GM12878 (cell line): Measurements from ENCODE around the gene BTBD8. TPM values are rescaled to one million over a fixed set of nuclear protein-coding genes. Genes with fewer than 3 reads are reported as not detected.
"Not testable (repeated sequence)": the region's sequence is repeated elsewhere in the genome, so short reads cannot be mapped to it uniquely, and the experiment has no call there.

Source experiments
- ATAC-seq: fragments of 200-7000 bp; cut with Tn5 transposase; 3 replicates; pipeline ENCODE4 v1.9.1; 2020; ENCODE audit warnings: mild to moderate bottlenecking, moderate library complexity
- BruUV-seq: library from RNA; stranded (reverse); fragments of 400-500 nt; replicated peaks from 2 replicates; lab custom pipeline; 2021; lab: Mats Ljungman, UMichigan
- CTCF ChIA-PET: fragments of 300-600 bp; sonication (Branson Sonifier 250); formaldehyde crosslinking; extraction: SDS; loops from one replicate; lab custom pipeline; 2021; ENCODE audit warnings: inconsistent platforms; lab: Yijun Ruan, JAX
- POLR2A ChIA-PET: fragments of 350-600 bp; formaldehyde crosslinking; extraction: SDS; loops from one replicate; lab custom pipeline; 2021; ENCODE audit warnings: inconsistent platforms; lab: Charles Lee
- RAD21 ChIA-PET: fragments of 300-600 bp; sonication (Branson Sonifier 250); formaldehyde crosslinking; loops from one replicate; lab custom pipeline; 2023; ENCODE audit warnings: antibody characterized with exemption; ENCODE audit not compliant: unreplicated experiment; lab: Charles Lee
- SMC1A ChIA-PET: fragments of 300-600 bp; sonication (Branson Sonifier 250); formaldehyde crosslinking; loops from one replicate; lab custom pipeline; 2023; ENCODE audit not compliant: unreplicated experiment, uncharacterized antibody; lab: Charles Lee
- DNase-seq: peaks from one replicate; pipeline ENCODE4 v3.0.0-alpha.2; 2011; ENCODE audit warnings: low read depth, low spot score
- FAIRE-seq: peaks from 3 replicates; lab custom pipeline; 2011; peaks lifted over from hg19 to GRCh38; lab: Jason Lieb, UNC
- H2AFZ ChIP-seq: 2 replicates; pipeline ENCODE4 v1.6.0; 2011; ENCODE audit warnings: low read depth, low read length, control low read depth; ENCODE audit not compliant: control insufficient read depth
- H3K27ac ChIP-seq: 2 replicates; pipeline ENCODE4 v1.5.1; 2011; ENCODE audit warnings: control low read depth; ENCODE audit not compliant: control insufficient read depth, insufficient read depth
- H3K27me3 ChIP-seq, 2 experiments: replicated peaks in 1 of 2; 2 replicates each; pipeline versions ENCODE4 v1.6.0 to v1.6.1; 2011; ENCODE audit warnings: low read length in 1 of 2; ENCODE audit not compliant: control insufficient read depth in 2 of 2, insufficient read depth in 2 of 2
- H3K36me3 ChIP-seq, 2 experiments: 2 replicates each; pipeline ENCODE4 v1.5.1; 2011; ENCODE audit warnings: low read length in 1 of 2; ENCODE audit not compliant: control insufficient read depth in 2 of 2, insufficient read depth in 2 of 2
- H3K4me1 ChIP-seq: 2 replicates; pipeline ENCODE4 v1.6.1; 2011; ENCODE audit warnings: mild to moderate bottlenecking, low read length, moderate library complexity, mixed read lengths; ENCODE audit not compliant: control insufficient read depth, insufficient read depth
- H3K4me2 ChIP-seq: 2 replicates; pipeline ENCODE4 v1.6.0; 2011; ENCODE audit warnings: control low read depth; ENCODE audit not compliant: control insufficient read depth, insufficient read depth
- H3K4me3 ChIP-seq: fragments of 200-600 bp; sonication (generic); 2 replicates; pipeline ENCODE4 v1.5.1; 2016
- H3K79me2 ChIP-seq: 2 replicates; pipeline ENCODE4 v1.6.0; 2011; ENCODE audit warnings: low read length; ENCODE audit not compliant: control insufficient read depth, insufficient read depth
- H3K9ac ChIP-seq: 2 replicates; pipeline ENCODE4 v1.8.0; 2011; ENCODE audit warnings: low read length, control low read depth, mixed read lengths; ENCODE audit not compliant: control insufficient read depth, insufficient read depth
- H3K9me3 ChIP-seq: replicated peaks from 3 replicates; pipeline ENCODE4 v1.5.1; 2011; ENCODE audit warnings: mild to moderate bottlenecking, low read length; ENCODE audit not compliant: control insufficient read depth, insufficient read depth
- H4K20me1 ChIP-seq: 2 replicates; pipeline ENCODE4 v1.6.0; 2011; ENCODE audit not compliant: control insufficient read depth, insufficient read depth
- BCL11A ChIP-seq: IDR thresholded peaks from 2 replicates; pipeline ENCODE4 v1.6.1; 2011; ENCODE audit warnings: low read depth, low read length
- BRCA1 ChIP-seq: IDR thresholded peaks from 2 replicates; pipeline ENCODE4 v1.6.1; 2011; ENCODE audit warnings: low read depth, low read length, improper control_type of control experiment
- CBX5 ChIP-seq: sonication (generic); IDR thresholded peaks from 2 replicates; pipeline ENCODE4 v1.6.1; 2016; ENCODE audit warnings: low read depth, moderate library complexity, mild to moderate bottlenecking, inconsistent platforms
- CHD2 ChIP-seq: IDR thresholded peaks from 2 replicates; pipeline ENCODE4 v1.6.1; 2011; ENCODE audit warnings: low read depth, low read length, improper control_type of control experiment, borderline replicate concordance
- ELK1 ChIP-seq: IDR thresholded peaks from 2 replicates; pipeline ENCODE4 v1.6.1; 2012; ENCODE audit warnings: low read depth, low read length, improper control_type of control experiment
- EP300 ChIP-seq, 2 experiments: fragments of 150-350 bp in 1 of 2; IDR thresholded peaks; 2 replicates each; pipeline ENCODE4 v1.6.1; 2011 to 2012; ENCODE audit warnings: low read depth in 2 of 2, low read length in 2 of 2, borderline replicate concordance in 1 of 2, improper control_type of control experiment in 1 of 2, inconsistent platforms in 1 of 2; ENCODE audit not compliant: control insufficient read depth in 1 of 2
- FOS ChIP-seq: IDR thresholded peaks from 3 replicates; pipeline ENCODE4 v1.6.1; 2011; ENCODE audit warnings: borderline replicate concordance; ENCODE audit not compliant: insufficient read length; ENCODE audit errors: extremely low read depth
- IRF5 ChIP-seq: fragments of 450-650 bp; IDR thresholded peaks from 2 replicates; pipeline ENCODE4 v1.6.1; 2017; ENCODE audit warnings: borderline replicate concordance
- NFXL1 ChIP-seq: fragments of 450-650 bp; IDR thresholded peaks from 2 replicates; pipeline ENCODE4 v1.6.1; 2017; ENCODE audit warnings: antibody characterized with exemption, mild to moderate bottlenecking, borderline replicate concordance
- POU2F2 ChIP-seq: IDR thresholded peaks from 3 replicates; pipeline ENCODE4 v1.6.1; 2011; ENCODE audit warnings: low read depth, mild to moderate bottlenecking, low read length, borderline replicate concordance
- SPI1 ChIP-seq: IDR thresholded peaks from 2 replicates; pipeline ENCODE4 v1.6.1; 2011; ENCODE audit warnings: low read depth, mild to moderate bottlenecking, low read length, moderate library complexity, borderline replicate concordance; ENCODE audit not compliant: insufficient read depth
- SRF ChIP-seq, 2 experiments: IDR thresholded peaks; 2 replicates each; pipeline ENCODE4 v1.6.1; 2011; ENCODE audit warnings: low read depth in 2 of 2, low read length in 2 of 2, mild to moderate bottlenecking in 1 of 2, moderate library complexity in 1 of 2
- SUPT20H ChIP-seq: IDR thresholded peaks from 2 replicates; pipeline ENCODE4 v1.6.1; 2011; ENCODE audit warnings: low read depth, mild to moderate bottlenecking, low read length, moderate library complexity, borderline replicate concordance; ENCODE audit not compliant: control insufficient read depth
- WGBS: methylation state at CpG from one replicate; pipeline ENCODE4 v1.1.6; 2016; ENCODE audit warnings: low lambda C conversion rate; ENCODE audit not compliant: insufficient replicate concordance, insufficient coverage; ENCODE audit errors: missing lambda C conversion rate; 5-methylcytosine and 5-hydroxymethylcytosine counted together
- in situ Hi-C: fragments of 300-500 bp; cut with MboI; formaldehyde crosslinking; loops from 9 replicates; pipeline ENCODE4 v1.14.3; 2018; ENCODE audit warnings: mixed read lengths
- intact Hi-C: fragments of 100-400 bp; cut with micrococcal nuclease; formaldehyde crosslinking; loops from one replicate; pipeline ENCODE4 v1.14.2; 2022; ENCODE audit not compliant: unreplicated experiment
- polyA plus RNA-seq, 11 experiments: library from polyadenylated mRNA; depleted of rRNA in 4 of 11; unstranded in 6 of 11; stranded (reverse) in 5 of 11; fragments of >200 nt; fragmentation: Nextera tagmentation in 4 of 11; fragmentation: Illumina TruSeq in 1 of 11; extraction: Ambion mirVana in 4 of 11; extraction: Trizol in 1 of 11; gene quantifications; 1 replicate in 1 of 11; 2 replicates in 10 of 11; pipeline versions ENCODE4 v1.2.1 to v1.2.3, GENCODE V29; 2011 to 2016; ENCODE audit warnings: inconsistent platforms in 2 of 11, missing spikeins in 2 of 11, low read depth in 1 of 11
- total RNA-seq, 4 experiments: library from RNA; depleted of rRNA in 3 of 4; stranded (reverse); fragments of >200 nt in 3 of 4; fragmentation: Illumina TruSeq in 1 of 4; extraction: Trizol in 1 of 4; gene quantifications; 2 replicates each; pipeline versions ENCODE4 v1.2.1 to v1.2.3, GENCODE V29; 2013 to 2021
- TF ChIP-seq, protein P1 (sequence below): IDR thresholded peaks from 2 replicates; pipeline ENCODE4 v1.6.1; 2011; ENCODE audit warnings: low read depth, low read length, improper control_type of control experiment, borderline replicate concordance

Gene BTBD8
- total and polyA plus RNA-seq, 10 of the 15 experiments (the other 5 are each of a cell fraction or from before 2014, with no cell fraction given), result 0.07 to 0.32 (median 0.19) TPM; not detected in 1

DNA sequence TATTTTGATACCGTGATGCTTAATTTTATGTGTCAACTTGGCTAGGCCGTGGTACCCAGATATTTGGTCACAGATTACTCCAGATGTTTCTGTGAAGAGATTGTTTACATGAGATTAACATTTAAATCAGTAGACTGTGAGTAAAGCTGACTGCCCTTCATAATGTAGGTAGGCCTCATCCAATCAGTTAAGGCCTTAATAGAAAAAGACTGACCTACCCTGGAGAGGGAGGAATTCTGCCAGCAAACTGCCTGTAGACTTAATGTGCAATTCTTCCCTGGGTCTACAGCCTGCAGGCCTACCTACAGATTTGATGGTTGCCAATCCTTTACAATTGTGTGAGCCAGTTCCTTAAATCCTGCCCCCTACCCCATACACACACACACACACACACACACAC, 9.3 kb upstream of the BTBD8 start:
- H3K36me3 ChIP-seq, result no peaks in the 10 kb centered on the region
- no TSS peak for BruUV-seq
- DNase-seq, result no peak
- no peak overlapping the region for H3K4me2 ChIP-seq
- H3K79me2 ChIP-seq, result no peaks in the 10 kb centered on the region
- SMC1A ChIA-PET, result no interaction called here
- POLR2A ChIA-PET, result no interaction called here
- H3K4me1 ChIP-seq, result no peaks in the 10 kb centered on the region
- RAD21 ChIA-PET, result no interaction called here
- intact Hi-C loops, result no loop called here
- H2AFZ ChIP-seq, result no peak overlapping the region
- 68% methylated on average over 2 of the region's 2 CpGs for WGBS
- ATAC-seq, result no peak
- no peak overlapping the region for H3K27ac ChIP-seq
- no peaks in the 10 kb centered on the region for H3K9me3 ChIP-seq
- no peak overlapping the region for H3K4me3 ChIP-seq
- TF ChIP-seq ELK1, result no peak
- TF ChIP-seq SPI1, result no peak
- TF ChIP-seq SUPT20H, result no peak
- no peak for TF ChIP-seq NFXL1
- no peak for TF ChIP-seq FOS
- TF ChIP-seq, protein P1, sequence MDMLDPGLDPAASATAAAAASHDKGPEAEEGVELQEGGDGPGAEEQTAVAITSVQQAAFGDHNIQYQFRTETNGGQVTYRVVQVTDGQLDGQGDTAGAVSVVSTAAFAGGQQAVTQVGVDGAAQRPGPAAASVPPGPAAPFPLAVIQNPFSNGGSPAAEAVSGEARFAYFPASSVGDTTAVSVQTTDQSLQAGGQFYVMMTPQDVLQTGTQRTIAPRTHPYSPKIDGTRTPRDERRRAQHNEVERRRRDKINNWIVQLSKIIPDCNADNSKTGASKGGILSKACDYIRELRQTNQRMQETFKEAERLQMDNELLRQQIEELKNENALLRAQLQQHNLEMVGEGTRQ, result no peak
- no peak for TF ChIP-seq CHD2
- no peak for TF ChIP-seq CBX5
- no peak for TF ChIP-seq POU2F2
- no peak for TF ChIP-seq EP300 (IDR thresholded peaks at IDR 0.05; ENCODE audit: borderline replicate concordance in 1 of 2, control insufficient read depth in 1 of 2, low read depth in 2 of 2, low read length in 2 of 2)
- no peak for TF ChIP-seq BRCA1
- TF ChIP-seq BCL11A, result no peak
- TF ChIP-seq SRF (IDR thresholded peaks at IDR 0.05; ENCODE audit: low read depth in 2 of 2, low read length in 2 of 2), result no peak
- no peak for TF ChIP-seq IRF5
- TF ChIP-seq, all 136 proteins: peak for 0
- CTCF ChIA-PET, result interaction anchor here (1.0 to 1.6 kb wide), 2 partner anchors 181 to 1349 kb away, joined by 3 read pairs; no protein-coding TSS in a partner anchor
- FAIRE-seq, result no peak
- Histone ChIP-seq H4K20me1 (no peaks in the 10 kb centered on the region), H3K27me3 (no peaks in the 10 kb centered on the region), H3K9ac (no peak overlapping the region)
- in situ Hi-C loops, result no loop called here

DNA sequence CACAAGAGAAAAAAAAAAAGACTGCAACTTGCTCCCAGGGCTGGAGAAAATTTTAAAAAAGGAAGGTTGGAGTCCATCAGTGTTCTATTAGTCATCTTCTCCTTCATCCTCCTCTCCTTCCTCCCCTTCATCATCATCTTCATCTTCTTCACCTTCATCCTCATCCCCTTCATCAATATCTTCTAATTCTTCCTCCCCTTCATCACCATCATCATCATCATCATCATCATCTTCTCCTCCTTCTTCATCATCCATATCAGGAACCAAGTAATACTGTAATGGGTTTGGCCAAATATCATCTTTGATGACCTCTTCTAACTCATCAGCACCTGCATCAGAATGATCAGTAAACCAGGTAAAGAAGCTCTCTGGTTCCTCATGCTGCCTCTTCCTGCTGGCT, 5.7 kb upstream of the BTBD8 start:
- DNase-seq, H3K36me3 ChIP-seq, POLR2A ChIA-PET, H4K20me1 ChIP-seq, H3K9ac ChIP-seq, CTCF ChIA-PET, H3K27me3 ChIP-seq, RAD21 ChIA-PET, BruUV-seq, ATAC-seq, H2AFZ ChIP-seq, H3K4me1 ChIP-seq, H3K9me3 ChIP-seq, FAIRE-seq, H3K79me2 ChIP-seq, intact Hi-C loops, in situ Hi-C loops, H3K4me2 ChIP-seq, H3K4me3 ChIP-seq, H3K27ac ChIP-seq: not testable (repeated sequence)
- SMC1A ChIA-PET, result interaction anchor here (0.8 kb wide), 1 partner anchor 78 kb away, joined by 3 read pairs; no protein-coding TSS in a partner anchor
